ENCODE data around the gene AARS1. TPM values are rescaled to one million over a fixed set of nuclear protein-coding genes. Genes with fewer than 3 reads are reported as not detected.
"Not testable (repeated sequence)": the region's sequence is repeated elsewhere in the genome, so short reads cannot be mapped to it uniquely, and the experiment has no call there.

The AARS1 gene
- total RNA-seq, 4 donors from 2014 or later: 84.8 to 268 (median 192) TPM

- intact Hi-C loops (cut with DNase I): no loop called here
- Histone ChIP-seq H3K36me3 (peaks cover 57 to 64% of the 10 kb centered on the region in 2 donors), H3K4me3 (replicated peaks in 1 of 3) (no peak overlapping the region), H3K9me3 (no peaks in the 10 kb centered on the region), H3K4me1 (peaks cover 5 to 20% of the 10 kb centered on the region in 2 donors), H3K27ac (no peak overlapping the region), H3K27me3 (no peaks in the 10 kb centered on the region)
- TF ChIP-seq POLR2A (IDR thresholded peaks at IDR 0.05) (no peak), CTCF (IDR thresholded peaks at IDR 0.05) (peak in 3 of 6 experiments; percentile 13 to 41 (median 22))
- peak; percentile 21 to 22 for DNase-seq
- 80 to 83% methylated on average over 7 to 10 of the region's 16 CpGs for WGBS, 2 donors
Measured at GRCh38 chr16:70253291-70254106, 35.8 kb downstream of the AARS1 start.

- DNase-seq: no peak
- H3K27me3 ChIP-seq: no peaks in the 10 kb centered on the region
- H3K27ac ChIP-seq: no peak overlapping the region
- 78 to 84% methylated on average over 21 of the region's 21 CpGs for WGBS, 2 donors
- no peak for TF ChIP-seq POLR2A (IDR thresholded peaks at IDR 0.05)
- peak in 3 of 6 experiments; percentile 5 to 22 (median 11) for TF ChIP-seq CTCF (IDR thresholded peaks at IDR 0.05)
- H3K36me3 ChIP-seq: peaks cover 47 to 53% of the 10 kb centered on the region in 2 donors
- H3K4me1 ChIP-seq: peaks cover 5 to 20% of the 10 kb centered on the region in 2 donors
- intact Hi-C loops (cut with DNase I): no loop called here
- H3K4me3 ChIP-seq (replicated peaks in 1 of 3): no peak overlapping the region
- H3K9me3 ChIP-seq: no peaks in the 10 kb centered on the region
Measured at GRCh38 chr16:70252355-70252988, 36.8 kb downstream of the AARS1 start.

GRCh38 chr16:70251629-70252354 lies 37.5 kb downstream of the AARS1 start, which contains the start of gene EXOSC6:
TSS of gene EXOSC6 (minus strand) at chr16:70251940. CDS start at chr16:70251900, 40 bp downstream.
- H3K27me3 ChIP-seq: no peaks in the 10 kb centered on the region
- peak; percentile 92 to 93 for DNase-seq
- H3K9me3 ChIP-seq: no peaks in the 10 kb centered on the region
- H3K4me3 ChIP-seq (replicated peaks in 1 of 3): peak within 1 kb of the TSS; percentile 68 to 83 (median 79)
- 15 to 23% methylated on average over 3 to 4 of the region's 65 CpGs for WGBS, 2 donors
- H3K4me1 ChIP-seq: peaks cover 5 to 20% of the 10 kb centered on the region in 2 donors
- peaks cover 40 to 47% of the 10 kb centered on the region in 2 donors for H3K36me3 ChIP-seq
- H3K27ac ChIP-seq: peak within 1 kb of the TSS in 2 of 3 donors; percentile 75 to 87
- intact Hi-C loops (cut with DNase I): no loop called here
- TF ChIP-seq POLR2A (IDR thresholded peaks at IDR 0.05): peak in 1 of 2 donors; percentile 77
- peak; percentile 61 to 97 (median 88) for TF ChIP-seq CTCF (IDR thresholded peaks at IDR 0.05)

GRCh38 chr16:70250748-70251628 lies 38.3 kb downstream of the AARS1 start:
- Histone ChIP-seq H3K27me3 (no peaks in the 10 kb centered on the region), H3K36me3 (peaks cover 32 to 38% of the 10 kb centered on the region in 2 donors), H3K4me3 (replicated peaks in 1 of 3) (peak overlapping the region; percentile 21 to 83 (median 79)), H3K27ac (peak overlapping the region in 2 of 3 donors; percentile 36 to 56), H3K9me3 (no peaks in the 10 kb centered on the region), H3K4me1 (peaks cover 5 to 20% of the 10 kb centered on the region in 2 donors)
- WGBS, 2 donors: 9 to 77% methylated on average over 1 to 12 of the region's 92 CpGs
- TF ChIP-seq POLR2A (IDR thresholded peaks at IDR 0.05): no peak
- intact Hi-C loops (cut with DNase I): no loop called here
- DNase-seq: peak; percentile 48 to 55

GRCh38 chr16:70249697-70250096 lies 39.6 kb downstream of the AARS1 start:
- DNase-seq; intact Hi-C loops (cut with DNase I); H3K4me3 ChIP-seq (replicated peaks in 1 of 3); H3K27ac ChIP-seq; H3K9me3 ChIP-seq; H3K27me3 ChIP-seq: not testable (repeated sequence)
- peaks cover 5 to 20% of the 10 kb centered on the region in 2 donors for H3K4me1 ChIP-seq
- peaks cover 19 to 26% of the 10 kb centered on the region in 2 donors for H3K36me3 ChIP-seq
- 86 to 90% methylated on average over 4 of the region's 4 CpGs for WGBS, 2 donors

GRCh38 chr16:70238773-70239172 lies 50.5 kb downstream of the AARS1 start:
- H3K4me1 ChIP-seq; H3K27ac ChIP-seq; H3K4me3 ChIP-seq (replicated peaks in 1 of 3); H3K27me3 ChIP-seq; H3K9me3 ChIP-seq; H3K36me3 ChIP-seq; intact Hi-C loops (cut with DNase I); DNase-seq: not testable (repeated sequence)

- H3K36me3 ChIP-seq; intact Hi-C loops (cut with DNase I): not testable (repeated sequence)
Measured at GRCh38 chr16:70231831-70232230, 57.5 kb downstream of the AARS1 start.

GRCh38 chr16:70226024-70226423 lies 63.3 kb downstream of the AARS1 start:
- DNase-seq; H3K4me1 ChIP-seq; H3K9me3 ChIP-seq; H3K27me3 ChIP-seq; H3K27ac ChIP-seq; H3K4me3 ChIP-seq (replicated peaks in 1 of 3); H3K36me3 ChIP-seq; intact Hi-C loops (cut with DNase I): not testable (repeated sequence)

More at GRCh38 chr16:70231831-70232230, 57.5 kb downstream of the AARS1 start:
- not testable (repeated sequence) for H3K9me3 ChIP-seq; H3K27ac ChIP-seq; H3K4me3 ChIP-seq (replicated peaks in 1 of 3); H3K4me1 ChIP-seq; DNase-seq; H3K27me3 ChIP-seq
- 77 to 84% methylated on average over 3 of the region's 3 CpGs for WGBS, 2 donors

All from thyroid gland (tissue), 4 donors.